Measurements from ENCODE around the gene UQCR10.

Gene UQCR10

GRCh38 chr22:29767171-29768051 is at the start of gene UQCR10:
Gene UQCR10, plus strand, starts transcription at chr22:29767369. Its CDS starts 30 bp downstream, at chr22:29767399.
- peak; percentile 83 for DNase-seq

GRCh38 chr22:29717789-29718188 is 49.4 kb upstream of the UQCR10 start:
- DNase-seq = no peak

GRCh38 chr22:29718949-29719898 is 47.9 kb upstream of the UQCR10 start:
- DNase-seq = no peak

DNA sequence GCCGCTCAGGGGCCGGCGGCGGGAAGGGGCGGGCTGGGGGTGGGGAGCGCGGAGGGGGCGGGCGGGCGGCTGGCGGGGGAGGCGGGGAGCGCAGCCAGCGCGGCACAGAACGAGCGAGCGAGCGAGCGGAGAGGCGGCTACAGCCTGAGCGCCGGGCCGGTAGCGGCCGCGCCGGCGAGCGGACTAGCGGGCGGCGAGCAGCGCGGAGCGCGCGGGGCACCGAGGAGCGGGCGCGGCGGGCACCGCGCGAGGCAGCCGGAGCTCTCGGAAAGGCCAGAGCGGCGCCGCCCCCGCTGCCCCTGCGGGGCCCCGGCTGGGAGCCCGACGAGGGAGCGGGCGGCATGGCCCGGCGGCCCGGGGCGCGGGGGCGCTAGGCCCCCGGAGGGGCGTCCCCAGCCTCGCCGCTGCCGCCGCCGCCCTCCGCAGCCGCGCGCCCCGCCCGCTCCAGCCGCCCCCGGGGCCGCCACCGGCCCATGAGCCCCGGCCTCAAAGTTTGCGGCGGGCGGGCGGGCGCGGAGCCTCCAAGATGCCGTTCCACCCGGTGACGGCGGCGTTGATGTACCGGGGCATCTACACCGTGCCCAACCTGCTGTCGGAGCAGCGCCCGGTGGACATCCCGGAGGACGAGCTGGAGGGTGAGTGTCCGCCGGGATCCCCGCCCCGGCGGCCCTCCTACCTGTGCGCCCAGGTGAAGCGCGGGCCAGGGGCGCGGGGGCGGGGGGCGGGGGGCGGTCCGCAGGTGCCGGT is 47.1 kb upstream of the UQCR10 start, which contains the start of gene CABP7:
Gene CABP7, plus strand, starts transcription at position 105 of the 747 bp plus-strand sequence. Its CDS starts 422 bp downstream, at position 527.
- no peak for DNase-seq

GRCh38 chr22:29720811-29721323 is 46.3 kb upstream of the UQCR10 start:
- no peak for DNase-seq

DNA sequence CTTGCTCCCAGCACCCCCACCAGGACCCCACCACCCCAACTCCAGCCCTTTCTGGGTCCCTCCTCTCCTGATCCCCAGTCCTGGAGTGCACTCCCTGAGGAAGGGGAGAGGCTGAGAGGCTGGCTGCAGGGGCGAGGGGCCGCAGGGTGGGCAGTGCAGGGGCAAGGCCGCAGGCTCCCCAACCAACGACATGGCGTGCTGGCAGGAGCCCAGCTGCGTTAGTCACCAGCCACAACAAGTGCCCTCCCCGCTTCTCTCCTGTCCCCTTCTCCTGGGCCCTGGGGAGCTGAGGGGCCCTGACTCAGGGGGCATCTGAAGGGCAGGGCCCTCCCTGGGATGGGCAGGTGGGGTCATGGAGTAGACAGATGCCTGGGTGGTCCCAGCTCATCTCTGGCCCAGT is 45.0 kb upstream of the UQCR10 start:
- DNase-seq = no peak

- DNase-seq = no peak
These were observed 44.6 kb upstream of the UQCR10 start for GRCh38 chr22:29722587-29722986.

DNA sequence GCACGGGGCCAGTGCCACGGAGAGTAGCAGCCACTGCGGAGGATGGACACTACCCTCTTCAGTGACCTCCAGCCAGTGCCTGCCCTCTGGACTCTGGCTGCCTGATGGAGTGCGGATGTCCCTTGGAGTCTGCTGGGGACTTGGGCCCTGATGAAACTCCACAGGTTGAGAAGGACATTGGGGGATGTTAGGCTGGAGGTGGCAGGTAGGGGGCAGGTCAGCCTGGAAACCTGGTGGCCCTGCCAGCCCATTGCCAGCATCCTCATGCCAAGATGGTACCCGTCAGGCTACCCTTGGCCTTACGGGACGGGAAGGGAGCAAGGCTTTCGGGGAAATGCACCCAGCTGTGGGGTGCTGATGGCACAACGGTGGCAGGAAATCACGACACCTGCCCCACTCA is 43.4 kb upstream of the UQCR10 start:
- DNase-seq = no peak

GRCh38 chr22:29724843-29725242 is 42.3 kb upstream of the UQCR10 start:
- DNase-seq = no peak

DNA sequence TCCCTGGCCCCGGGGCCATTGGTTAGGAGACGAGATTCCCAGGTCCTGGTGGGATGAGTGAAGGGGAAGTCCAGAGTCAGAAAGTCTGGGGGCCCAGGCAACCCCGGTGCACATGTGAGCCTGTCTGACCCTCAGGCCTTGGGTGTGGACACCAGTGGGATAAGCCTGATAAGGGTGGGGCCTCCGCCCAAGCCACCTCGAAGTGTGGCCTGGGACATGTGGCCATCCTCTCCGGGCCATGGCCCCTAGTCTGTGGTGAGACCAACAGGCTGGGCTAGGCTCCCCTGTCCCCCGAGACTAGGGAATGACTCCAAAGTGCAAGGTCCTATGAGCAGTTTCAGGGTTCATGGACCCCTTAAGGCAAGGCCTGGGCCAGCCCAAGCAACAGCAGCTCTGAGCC is 41.1 kb upstream of the UQCR10 start:
- no peak for DNase-seq

DNA sequence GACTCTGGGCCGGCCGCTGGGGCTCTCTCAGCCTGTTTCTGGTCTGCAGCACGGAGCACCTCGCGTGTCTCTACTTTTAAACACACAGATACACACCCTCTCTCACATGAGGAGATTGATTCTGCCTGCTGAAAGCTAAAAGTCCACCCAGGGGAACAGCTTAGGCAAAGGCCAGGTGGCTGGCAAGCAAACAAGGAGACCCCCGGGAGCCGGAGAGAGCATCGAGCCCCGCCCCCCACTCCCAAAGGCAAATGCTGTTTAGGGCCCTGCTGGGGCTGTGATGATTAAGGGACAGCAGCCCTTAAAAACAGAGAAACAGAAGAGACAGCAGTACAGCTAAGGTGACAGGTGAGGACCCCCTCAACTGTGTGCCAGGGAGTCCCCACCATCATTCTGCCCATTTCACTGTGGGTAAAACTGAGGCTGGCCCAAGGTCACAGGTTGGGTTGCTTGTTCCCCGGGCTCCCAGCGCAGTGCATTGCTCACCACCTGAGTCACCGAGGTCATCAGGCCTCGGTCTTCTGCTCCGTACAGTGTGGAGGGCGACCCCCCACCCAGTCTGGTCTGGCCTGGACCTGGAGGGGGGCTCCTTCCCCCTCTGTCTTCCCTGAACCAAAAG is 40.5 kb upstream of the UQCR10 start:
- no peak for DNase-seq

- DNase-seq = no peak
These were observed 40.0 kb upstream of the UQCR10 start for GRCh38 chr22:29727131-29727523.

- no peak for DNase-seq
These were observed 38.0 kb upstream of the UQCR10 start for GRCh38 chr22:29729161-29729560.

- DNase-seq = no peak
These were observed 35.9 kb upstream of the UQCR10 start for GRCh38 chr22:29731058-29731850.

DNA sequence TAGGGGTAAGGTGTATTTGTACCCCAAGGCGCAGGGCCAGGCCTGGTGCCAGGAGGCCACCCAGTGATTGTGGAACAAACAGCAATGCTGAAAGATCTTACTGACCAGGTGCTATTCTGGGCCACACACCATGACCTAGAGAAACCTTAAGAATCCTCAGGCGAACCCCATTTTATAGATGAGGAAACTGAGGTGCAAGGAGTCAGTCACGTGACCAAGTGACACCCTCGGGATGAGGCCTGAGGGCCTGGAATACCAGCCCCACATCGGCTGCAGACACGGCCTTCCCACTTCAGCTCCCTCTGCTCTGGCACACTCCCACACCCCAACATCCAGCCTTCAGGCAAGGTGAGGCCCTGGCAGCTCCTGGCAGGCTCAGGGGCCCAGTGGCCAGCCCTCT is 34.3 kb upstream of the UQCR10 start:
- no peak for DNase-seq

DNA sequence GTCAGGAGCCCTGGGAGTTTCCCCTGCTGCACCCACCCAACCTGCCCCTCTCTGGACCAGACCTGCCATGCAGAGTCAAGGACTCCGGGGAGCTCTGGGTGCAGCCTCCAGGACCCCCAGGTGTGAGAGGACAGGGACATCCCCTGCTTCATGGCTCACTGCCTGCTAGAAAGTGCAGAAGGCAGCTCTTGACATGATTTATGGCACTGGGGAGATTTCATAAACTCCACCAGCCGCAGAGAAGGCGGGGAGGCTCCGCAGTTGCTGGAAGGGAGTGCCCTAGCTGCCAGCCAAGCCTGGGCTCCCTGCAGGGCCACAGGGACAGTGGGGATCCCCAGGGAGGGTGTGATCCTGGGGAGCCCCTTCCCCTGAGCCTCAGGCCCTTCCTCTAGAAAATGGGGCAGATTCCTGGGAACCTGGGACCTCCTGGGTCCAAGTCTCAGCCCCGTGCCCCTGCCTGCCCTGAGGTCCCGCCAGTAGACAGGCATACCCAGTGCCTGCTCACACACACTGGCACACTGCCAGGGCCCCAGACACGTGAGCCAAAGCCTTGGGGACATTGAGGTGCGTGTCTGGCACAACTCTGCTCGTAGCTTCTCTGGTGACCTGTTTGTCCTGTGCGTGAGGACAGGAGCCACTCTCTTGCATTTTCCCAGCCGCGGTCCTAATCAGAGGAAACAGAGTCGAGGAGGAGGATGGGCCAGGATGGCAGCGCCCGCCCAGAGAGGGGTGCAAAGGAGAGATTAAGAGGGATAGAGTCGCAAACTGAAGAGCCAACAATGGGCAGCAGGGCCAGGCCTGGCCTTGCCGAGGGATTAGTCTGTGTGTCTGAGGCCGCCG is 33.6 kb upstream of the UQCR10 start:
- peak; percentile 91 for DNase-seq

GRCh38 chr22:29734406-29734805 is 32.8 kb upstream of the UQCR10 start:
- no peak for DNase-seq

DNA sequence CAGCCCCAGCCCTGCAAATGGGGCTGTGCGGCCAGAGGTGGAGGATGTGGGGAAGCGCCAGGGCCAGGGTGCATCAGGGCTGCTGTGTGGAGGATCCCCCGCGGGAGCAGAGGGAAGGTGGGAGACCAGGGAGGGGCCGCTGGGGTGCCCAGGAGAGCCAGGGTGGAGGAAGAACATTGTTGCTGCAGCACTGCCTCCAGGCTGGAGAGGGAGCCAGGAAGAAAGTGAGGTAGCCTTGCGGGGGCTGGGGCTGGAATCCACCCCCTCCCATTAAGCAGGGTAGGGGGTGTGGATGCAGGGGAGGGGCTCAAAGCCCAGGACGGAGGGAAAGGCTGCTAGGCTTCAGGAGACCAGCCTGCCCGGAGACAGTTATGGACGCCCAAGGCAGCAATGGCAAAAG is 32.3 kb upstream of the UQCR10 start:
- no peak for DNase-seq

GRCh38 chr22:29735416-29735815 is 31.8 kb upstream of the UQCR10 start:
- no peak for DNase-seq

Data from GF-D8 (cell line).